Ureter (tissue), 1 donor: ENCODE results near the gene INVS. TPM values are rescaled to one million over a fixed set of nuclear protein-coding genes. Genes with fewer than 3 reads are reported as not detected.
A peak's percentile ranks its signal among the peaks of the same experiment; 100 is the strongest.
"Not testable (repeated sequence)": the region's sequence is repeated elsewhere in the genome, so short reads cannot be mapped to it uniquely, and the experiment has no call there.

Experiments used
- DNase-seq: peaks from one replicate; pipeline ENCODE4 v3.0.0-alpha.2; 2020; ENCODE audit warnings: low spot score
- total RNA-seq: library from RNA; stranded (reverse); gene quantifications from one replicate; pipeline ENCODE4 v1.2.4, GENCODE V29; 2023
- donor health status: DM: yes; HTN: yes; CAD: no.

The INVS gene
- total RNA-seq, 1 donor from 2014 or later: 24.1 TPM

DNA sequence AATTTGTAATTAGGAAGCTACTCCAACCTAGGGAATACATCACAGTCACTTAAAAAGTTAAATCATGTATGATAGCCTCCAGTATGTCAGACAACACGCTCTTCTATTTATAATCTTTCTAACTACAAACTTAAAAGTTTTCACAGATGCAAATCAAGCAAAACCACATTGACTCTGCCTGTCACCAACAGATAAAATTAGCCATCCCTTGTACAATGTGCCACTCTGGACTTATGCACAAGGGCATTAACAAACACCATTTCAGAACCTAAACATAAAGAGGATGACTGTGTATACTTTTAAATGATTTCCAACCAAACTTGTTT is 15.0 kb upstream of the INVS start:
- DNase-seq: no peak

GRCh38 chr9:100084734-100085133 is 14.3 kb upstream of the INVS start:
- DNase-seq: no peak

- DNase-seq: no peak
These were observed 12.9 kb upstream of the INVS start for GRCh38 chr9:100086097-100086635.

DNA sequence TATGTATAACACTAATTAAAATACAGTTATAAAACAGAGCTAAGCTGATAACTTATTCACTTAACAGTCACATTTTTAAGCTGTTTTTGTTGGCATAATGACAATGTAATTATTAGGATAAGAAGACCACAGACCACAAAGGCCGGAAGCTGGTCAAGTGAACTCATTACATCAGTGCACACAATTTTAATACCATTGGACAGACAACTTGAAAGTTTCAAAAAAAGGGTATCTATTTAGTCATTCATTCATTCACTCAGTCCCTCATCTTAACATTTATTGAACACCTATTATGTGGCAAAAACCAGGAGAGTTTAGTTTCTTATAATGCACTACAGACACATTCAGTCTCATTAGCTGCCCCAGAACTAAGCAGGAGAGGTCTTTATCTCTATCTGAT is 11.8 kb upstream of the INVS start:
- no peak for DNase-seq

- DNase-seq: no peak
These were observed 10.8 kb upstream of the INVS start for GRCh38 chr9:100088202-100088601.

DNA sequence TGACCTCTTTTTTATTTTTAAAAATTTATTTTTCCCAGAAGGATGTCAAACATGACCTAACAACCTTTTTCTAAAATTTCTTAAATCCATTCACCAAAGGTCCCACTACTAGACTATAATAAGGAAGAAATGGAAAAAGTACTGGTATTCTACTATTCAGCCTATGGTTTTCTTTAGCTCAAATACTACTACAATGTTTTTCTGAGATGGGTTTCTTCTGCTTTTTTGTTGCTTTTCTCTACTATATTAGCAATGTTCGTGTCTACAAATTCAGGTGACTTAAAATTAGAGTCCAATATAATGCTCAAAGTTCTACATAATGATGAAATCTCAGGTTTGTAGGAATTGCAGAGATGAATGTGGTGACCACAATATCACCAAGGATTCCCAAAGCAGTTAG is 8.2 kb upstream of the INVS start:
- no peak for DNase-seq

GRCh38 chr9:100091650-100092049 is 7.4 kb upstream of the INVS start:
- DNase-seq: no peak

DNA sequence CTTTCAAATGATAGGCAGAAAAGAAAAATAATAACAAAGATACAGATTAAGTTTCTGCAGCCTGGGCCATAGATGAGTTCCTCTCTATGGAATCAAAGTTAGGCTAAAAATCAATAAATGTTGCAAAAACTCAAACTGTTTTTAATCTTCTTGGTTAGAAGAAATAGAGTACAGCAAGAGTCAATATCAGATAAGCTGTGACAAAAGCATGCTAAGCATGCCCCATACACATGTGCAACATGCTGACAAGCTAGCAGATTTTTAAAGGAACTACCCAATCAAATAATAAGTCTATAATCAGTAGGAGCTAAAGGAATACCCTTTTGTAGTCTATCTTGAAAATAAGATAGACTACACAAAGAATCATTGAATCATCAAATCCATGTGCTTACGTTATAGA is 7.0 kb upstream of the INVS start:
- DNase-seq: no peak

DNA sequence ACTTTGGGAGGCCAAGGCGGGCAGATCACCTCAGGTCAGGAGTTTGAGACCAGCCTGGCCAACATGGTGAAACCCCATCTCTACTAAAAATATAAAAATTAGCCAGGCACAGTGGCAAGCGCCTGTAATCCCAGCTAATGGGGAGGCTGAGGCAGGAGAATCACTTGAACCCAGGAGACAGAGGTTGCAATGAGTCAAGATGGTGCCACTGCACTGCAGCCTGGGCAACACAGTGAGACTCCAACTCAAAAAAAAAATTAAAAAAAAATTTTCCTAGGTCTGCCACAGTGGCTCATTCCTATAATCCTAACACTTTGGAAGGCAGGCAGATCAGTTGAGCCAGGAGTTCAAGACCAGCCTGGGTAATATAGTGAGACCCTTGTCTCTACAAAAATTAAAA is 4.6 kb upstream of the INVS start:
- not testable (repeated sequence) for DNase-seq

DNA sequence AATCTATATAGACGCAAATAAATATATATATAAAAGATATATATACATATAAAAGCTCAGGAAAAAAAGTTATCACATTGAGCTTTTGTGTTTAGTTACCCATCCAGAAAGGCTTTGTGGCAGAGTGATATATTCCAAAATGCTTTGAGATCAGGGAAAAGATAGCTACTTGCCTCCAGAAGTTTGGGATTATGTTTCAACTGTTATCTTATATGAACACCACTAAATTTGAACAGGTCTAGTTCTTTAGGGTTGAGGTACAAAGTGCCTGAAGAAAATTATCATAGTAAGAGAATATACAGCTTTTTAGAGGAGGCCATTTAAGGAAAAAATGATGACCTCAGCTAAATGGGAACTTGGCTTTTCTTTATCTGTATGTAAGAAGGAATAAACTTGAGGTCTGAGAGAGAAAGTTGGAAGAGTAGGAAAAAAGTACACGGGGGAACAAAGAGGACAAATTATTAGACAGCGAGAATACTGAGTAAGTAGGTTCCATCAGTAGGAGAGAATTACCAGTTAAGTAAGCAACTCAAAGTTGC is 2.6 kb upstream of the INVS start:
- DNase-seq: no peak

DNA sequence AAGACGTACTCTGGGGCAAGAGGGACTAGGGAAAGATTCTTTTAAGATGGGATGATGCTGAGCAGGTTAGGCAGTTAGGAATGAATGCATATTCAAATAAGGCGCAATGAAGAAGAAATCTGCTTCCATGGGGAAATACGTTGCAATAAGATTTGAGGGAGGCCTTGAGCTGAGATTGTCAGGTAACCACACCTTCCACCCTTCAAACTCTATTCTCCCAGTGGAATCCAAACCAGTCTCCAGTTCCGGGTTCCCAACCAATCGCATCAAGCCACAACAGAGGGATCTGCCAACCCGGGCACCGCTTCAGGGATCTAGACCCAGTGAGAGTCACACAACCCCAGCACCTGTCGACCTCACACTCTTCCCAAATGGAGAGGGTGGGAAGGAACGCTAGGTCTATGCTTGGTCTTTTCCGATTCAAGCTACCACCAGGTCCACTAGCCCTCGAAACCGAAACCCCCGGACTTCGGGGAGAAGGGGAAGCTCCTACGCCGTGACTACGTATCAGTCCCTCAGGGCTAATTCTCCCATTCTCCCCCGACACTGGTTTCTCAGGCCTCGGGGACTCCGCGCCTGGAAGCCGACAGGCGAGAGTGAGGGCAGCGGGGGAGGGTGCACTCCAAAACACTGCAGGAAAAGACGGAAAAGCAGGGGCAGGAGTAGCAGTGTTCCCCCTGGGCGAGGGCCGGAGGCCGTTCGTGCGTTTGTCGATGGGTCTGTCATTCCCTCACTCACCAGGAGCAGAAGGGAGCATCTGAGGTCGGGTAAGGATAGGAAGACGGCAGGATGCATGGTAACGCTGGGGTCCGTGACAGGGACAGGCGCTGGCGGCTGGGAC is 777 bp upstream of the INVS start:
- DNase-seq: peak; percentile 66

DNA sequence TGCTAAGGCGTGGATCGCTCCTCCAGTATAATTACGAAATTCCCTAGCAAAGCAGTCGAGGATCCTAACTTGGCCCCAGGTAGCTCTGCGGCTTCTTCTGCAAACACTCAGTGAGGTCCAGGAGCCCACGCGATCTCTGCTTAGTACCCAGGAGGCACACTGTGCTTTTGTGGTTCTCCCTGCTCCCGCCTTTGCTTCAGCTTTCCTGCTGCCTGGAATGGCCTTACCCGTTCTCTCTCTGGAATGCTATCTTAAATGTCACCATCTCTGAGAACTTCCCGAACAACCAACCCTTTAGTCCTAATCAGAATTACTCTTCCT is 639 bp downstream of the INVS start:
- no peak for DNase-seq

DNA sequence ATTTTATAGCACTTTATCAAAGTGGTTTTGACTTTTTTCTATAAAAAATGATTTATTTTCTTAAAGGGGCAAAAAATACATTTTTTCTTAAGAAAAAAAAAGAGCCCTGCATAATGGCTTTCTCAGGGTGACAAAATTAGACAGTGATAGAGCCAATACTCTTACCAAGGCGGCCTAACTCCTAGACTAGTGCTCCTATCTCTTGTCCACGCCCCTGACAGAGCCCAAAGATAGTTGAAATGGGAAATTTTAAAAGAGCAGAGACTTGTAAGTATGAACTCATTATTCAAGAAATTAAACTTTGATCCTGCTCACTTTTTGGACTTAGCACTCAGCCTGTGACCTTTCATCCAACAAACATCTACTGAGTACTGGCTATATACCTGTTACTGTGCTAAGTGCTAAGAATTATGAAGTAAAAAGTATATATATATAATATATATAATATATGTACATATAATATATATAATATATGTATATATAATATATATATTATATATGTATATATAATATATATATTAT is 1.2 kb downstream of the INVS start:
- DNase-seq: no peak

- no peak for DNase-seq
These were observed 2.6 kb downstream of the INVS start for GRCh38 chr9:100101608-100102007.

DNA sequence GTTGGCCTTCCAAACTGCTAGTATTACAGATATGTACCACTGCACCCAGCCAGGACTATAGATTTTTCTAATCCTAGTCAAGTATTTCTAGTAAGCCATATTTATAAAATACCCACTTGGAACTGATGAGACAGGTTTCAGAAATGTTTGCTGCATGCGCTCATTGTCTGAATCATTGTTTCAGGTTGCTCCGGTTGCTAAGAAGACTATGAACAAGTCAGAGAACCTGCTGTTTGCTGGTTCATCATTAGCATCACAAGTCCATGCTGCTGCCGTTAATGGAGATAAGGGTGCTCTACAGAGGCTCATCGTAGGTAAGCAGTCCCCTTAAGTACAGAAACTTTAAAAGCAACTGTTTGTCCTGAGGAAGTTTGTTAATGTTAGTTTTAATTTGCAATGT is 5.3 kb downstream of the INVS start:
- DNase-seq: no peak

DNA sequence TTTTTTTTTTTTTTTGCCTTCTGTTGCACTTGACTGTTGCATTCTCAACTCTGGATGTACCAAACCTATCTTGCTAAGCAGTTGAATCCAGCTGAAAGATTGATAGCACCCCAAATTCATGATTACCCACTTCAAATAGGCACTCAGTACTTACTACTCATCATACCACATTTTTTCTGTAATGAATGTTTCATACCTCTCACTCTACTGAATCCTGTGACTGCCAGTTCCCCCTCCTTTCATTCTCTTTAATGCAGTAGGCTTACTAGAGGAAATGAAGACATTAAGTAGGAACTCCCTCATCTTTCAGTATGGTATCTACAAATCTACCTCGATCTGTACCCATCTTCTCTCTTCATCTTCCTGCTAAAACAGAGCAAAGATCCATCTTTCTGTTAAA is 6.8 kb downstream of the INVS start:
- no peak for DNase-seq

- no peak for DNase-seq
These were observed 7.6 kb downstream of the INVS start for GRCh38 chr9:100106616-100107015.

GRCh38 chr9:100108559-100108958 is 9.5 kb downstream of the INVS start:
- DNase-seq: no peak

DNA sequence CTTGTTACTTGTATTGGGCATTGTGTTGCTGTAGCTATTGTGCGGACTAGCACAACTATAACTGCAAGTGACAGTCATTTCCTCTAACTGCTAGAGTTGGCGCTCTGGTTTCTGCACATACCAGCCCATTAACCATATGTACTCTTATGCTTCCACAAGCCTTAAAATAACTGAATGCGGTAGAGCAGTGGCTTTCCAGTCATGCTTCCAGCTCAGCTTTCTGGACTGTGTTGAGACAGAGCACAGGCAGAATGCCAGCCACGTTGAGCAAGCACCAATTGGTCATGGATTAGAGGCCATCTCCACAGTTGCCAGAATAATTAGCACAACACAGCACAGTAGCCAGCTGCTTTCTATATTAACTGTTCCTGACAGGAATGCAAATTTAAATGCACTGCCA is 12.2 kb downstream of the INVS start:
- DNase-seq: peak; percentile 69

GRCh38 chr9:100112677-100113336 is 13.8 kb downstream of the INVS start:
- no peak for DNase-seq

GRCh38 chr9:100117316-100117715 is 18.3 kb downstream of the INVS start:
- no peak for DNase-seq

DNA sequence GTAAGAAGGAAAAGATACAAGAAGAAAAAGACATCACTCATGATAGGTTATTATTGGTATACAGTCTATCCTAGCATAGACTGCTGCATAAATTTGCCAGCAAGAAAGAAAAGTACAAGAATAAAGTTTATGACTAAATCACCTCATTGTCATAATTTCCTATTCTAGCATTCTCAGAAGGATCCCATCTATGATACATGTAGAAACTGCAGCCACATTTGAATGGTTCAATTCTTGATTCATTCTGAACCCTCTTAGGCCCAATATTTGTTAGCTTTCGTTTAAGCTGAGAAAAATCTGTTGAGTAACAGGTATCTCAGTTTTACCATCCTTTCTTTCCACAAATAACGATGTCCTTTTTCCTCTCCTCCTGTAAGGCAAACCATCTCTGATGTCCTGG is 21.2 kb downstream of the INVS start:
- no peak for DNase-seq

GRCh38 chr9:100125236-100125635 is 26.2 kb downstream of the INVS start:
- DNase-seq: no peak
